Endothelial cell of umbilical vein (primary cell): Measurements from ENCODE around the gene RGS12.

Experiments
- CTCF ChIP-seq, 2 donors: IDR thresholded peaks; 1 replicate in 1 of 2; 2 replicates in 1 of 2; pipeline ENCODE4 v1.5.1; 2011; ENCODE audit warnings: low read length in 2 of 2, mild to moderate bottlenecking in 2 of 2, moderate library complexity in 2 of 2, control low read depth in 1 of 2, inconsistent platforms in 1 of 2, low read depth in 1 of 2; ENCODE audit not compliant: insufficient read depth in 1 of 2; ENCODE audit errors: extremely low read depth in 1 of 2
- EZH2 ChIP-seq: IDR thresholded peaks from 2 replicates; pipeline ENCODE4 v1.6.1; 2012; ENCODE audit warnings: borderline replicate concordance, low read depth, mild to moderate bottlenecking, moderate library complexity, low read length, inconsistent platforms; ENCODE audit not compliant: severe bottlenecking
- FOS ChIP-seq: IDR thresholded peaks from 2 replicates; pipeline ENCODE4 v1.6.1; 2011; ENCODE audit warnings: mild to moderate bottlenecking, low read length, moderate library complexity, borderline replicate concordance; ENCODE audit not compliant: insufficient read depth
- GATA2 ChIP-seq: IDR thresholded peaks from 2 replicates; pipeline ENCODE4 v1.7.0; 2011; ENCODE audit warnings: low read depth, mild to moderate bottlenecking, moderate library complexity, mixed read lengths, low read length; ENCODE audit not compliant: insufficient read length, insufficient read depth
- JUN ChIP-seq: IDR thresholded peaks from 2 replicates; pipeline ENCODE4 v1.6.1; 2011; ENCODE audit warnings: borderline replicate concordance, low read depth; ENCODE audit not compliant: insufficient read length, insufficient read depth
- MAX ChIP-seq: IDR thresholded peaks from 2 replicates; pipeline ENCODE4 v1.6.1; 2011; ENCODE audit not compliant: insufficient read depth, insufficient read length
- MYC ChIP-seq: IDR thresholded peaks from one replicate; pipeline ENCODE4 v1.6.1; 2011; ENCODE audit warnings: mild to moderate bottlenecking, low read depth, low read length
- POLR2A ChIP-seq: IDR thresholded peaks from 2 replicates; pipeline ENCODE4 v1.6.1; 2012; ENCODE audit warnings: low read depth, mild to moderate bottlenecking, control low read depth, low read length
- POLR2AphosphoS5 ChIP-seq: IDR thresholded peaks from 2 replicates; pipeline ENCODE4 v1.6.1; 2012; ENCODE audit warnings: low read depth, mild to moderate bottlenecking, control low read depth, low read length, moderate library complexity; ENCODE audit not compliant: insufficient read depth

- no peak for TF ChIP-seq CTCF (IDR thresholded peaks at IDR 0.05; ENCODE audit: extremely low read depth in 1 of 2, insufficient read depth in 1 of 2, low read depth in 1 of 2, low read length in 2 of 2)
- no peak for TF ChIP-seq POLR2A
- TF ChIP-seq POLR2AphosphoS5 = no peak
- TF ChIP-seq FOS = no peak
- no peak for TF ChIP-seq JUN
- no peak for TF ChIP-seq EZH2
- TF ChIP-seq MAX = no peak
- no peak for TF ChIP-seq MYC
- no peak for TF ChIP-seq GATA2
Measured at GRCh38 chr4:3293401-3294391, 875 bp downstream of the RGS12 start.
